SH-SY5Y (cell line): ENCODE data around the gene TYRO3.

Source experiments
- GATA2 ChIP-seq: IDR thresholded peaks from 2 replicates; pipeline ENCODE4 v1.6.1; 2011; ENCODE audit warnings: mild to moderate bottlenecking, low read depth, low read length
- GATA3 ChIP-seq: IDR thresholded peaks from 2 replicates; pipeline ENCODE4 v1.6.1; 2011; ENCODE audit warnings: low read depth, mild to moderate bottlenecking, low read length, moderate library complexity

- TF ChIP-seq GATA3 (no peak), GATA2 (no peak)
These were observed 15.1 kb downstream of the TYRO3 start for GRCh38 chr15:41574158-41574557.
